ENCODE results near the gene SBF2.
"Not testable (repeated sequence)": the region's sequence is repeated elsewhere in the genome, so short reads cannot be mapped to it uniquely, and the experiment has no call there.

The SBF2 gene

DNA sequence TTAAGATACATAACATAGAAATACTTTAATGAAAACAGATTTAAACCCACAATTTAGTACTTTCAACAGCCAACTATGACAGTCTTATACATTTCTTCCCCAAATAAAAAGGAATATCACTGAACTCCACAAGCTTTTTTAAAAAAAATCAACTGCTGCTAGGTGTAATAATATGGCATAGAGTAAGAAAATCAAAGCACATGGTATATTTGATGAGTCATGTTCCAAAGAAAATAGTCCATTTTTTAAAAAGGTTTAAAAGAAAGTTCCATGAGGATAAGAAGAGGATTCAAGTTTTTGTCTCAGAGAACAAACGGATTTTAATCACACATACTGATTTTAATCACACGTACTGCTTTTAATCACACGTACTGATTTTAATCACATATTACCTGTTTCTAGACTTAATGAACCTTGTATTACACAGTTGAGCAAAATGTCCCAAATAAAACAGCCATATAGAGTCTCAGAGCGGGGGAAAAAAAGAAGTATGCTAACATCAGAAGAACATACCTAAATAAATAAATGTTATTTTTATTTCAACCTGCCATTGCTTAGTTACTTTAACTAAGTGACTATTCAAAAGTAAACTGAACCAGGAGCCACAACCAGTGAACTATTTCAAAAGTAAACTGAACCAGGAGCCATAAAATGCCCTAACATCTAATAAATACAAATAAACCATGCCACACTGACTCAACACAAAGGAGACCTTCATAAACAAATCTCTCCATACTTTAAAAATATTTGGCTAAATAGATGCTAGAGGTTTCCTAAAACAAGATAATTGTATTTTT is 198.4 kb downstream of the SBF2 start:
- Histone ChIP-seq H3K9ac (ENCODE audit: low read length) (no peak overlapping the region), H3K9me3 (ENCODE audit: control insufficient read depth, low read length) (peaks cover 17% of the 10 kb centered on the region), H3K4me3 (ENCODE audit: low read length) (no peak overlapping the region), H3K4me1 (ENCODE audit: control insufficient read depth, insufficient read depth, low read length) (peaks cover 8% of the 10 kb centered on the region), H3K27me3 (replicated peaks; ENCODE audit: control insufficient read depth, insufficient read depth, low read length) (no peaks in the 10 kb centered on the region), H3K36me3 (ENCODE audit: control insufficient read depth, insufficient read depth, low read length, severe bottlenecking) (peaks cover 11% of the 10 kb centered on the region)
- DNase-seq (ENCODE audit: low read depth): no peak

GRCh38 chr11:10092426-10092825 is 201.6 kb downstream of the SBF2 start:
- Histone ChIP-seq H3K4me1 (ENCODE audit: control insufficient read depth, insufficient read depth, low read length) (peaks cover 12% of the 10 kb centered on the region), H3K36me3 (ENCODE audit: control insufficient read depth, insufficient read depth, low read length, severe bottlenecking) (no peaks in the 10 kb centered on the region), H3K4me3 (ENCODE audit: low read length) (no peak overlapping the region), H3K9me3 (ENCODE audit: control insufficient read depth, low read length) (no peaks in the 10 kb centered on the region), H3K9ac (ENCODE audit: low read length) (no peak overlapping the region), H3K27me3 (replicated peaks; ENCODE audit: control insufficient read depth, insufficient read depth, low read length) (no peaks in the 10 kb centered on the region)
- no peak for DNase-seq (ENCODE audit: low read depth)

GRCh38 chr11:10091314-10092045 is 202.5 kb downstream of the SBF2 start:
- H3K9ac ChIP-seq (ENCODE audit: low read length): no peak overlapping the region
- no peaks in the 10 kb centered on the region for H3K36me3 ChIP-seq (ENCODE audit: control insufficient read depth, insufficient read depth, low read length, severe bottlenecking)
- peaks cover 22% of the 10 kb centered on the region for H3K4me1 ChIP-seq (ENCODE audit: control insufficient read depth, insufficient read depth, low read length)
- no peaks in the 10 kb centered on the region for H3K9me3 ChIP-seq (ENCODE audit: control insufficient read depth, low read length)
- H3K27me3 ChIP-seq (replicated peaks; ENCODE audit: control insufficient read depth, insufficient read depth, low read length): no peaks in the 10 kb centered on the region
- DNase-seq (ENCODE audit: low read depth): peak; percentile 14
- peak overlapping the region; percentile 43 for H3K4me3 ChIP-seq (ENCODE audit: low read length)

- not testable (repeated sequence) for H3K27me3 ChIP-seq (replicated peaks; ENCODE audit: control insufficient read depth, insufficient read depth, low read length); DNase-seq (ENCODE audit: low read depth); H3K36me3 ChIP-seq (ENCODE audit: control insufficient read depth, insufficient read depth, low read length, severe bottlenecking); H3K4me3 ChIP-seq (ENCODE audit: low read length)
- peaks cover 27% of the 10 kb centered on the region for H3K4me1 ChIP-seq (ENCODE audit: control insufficient read depth, insufficient read depth, low read length)
- peaks cover 13% of the 10 kb centered on the region for H3K9me3 ChIP-seq (ENCODE audit: control insufficient read depth, low read length)
- H3K9ac ChIP-seq (ENCODE audit: low read length): peak overlapping the region; percentile 69
Observed at GRCh38 chr11:10087923-10088225, 206.1 kb downstream of the SBF2 start.

DNA sequence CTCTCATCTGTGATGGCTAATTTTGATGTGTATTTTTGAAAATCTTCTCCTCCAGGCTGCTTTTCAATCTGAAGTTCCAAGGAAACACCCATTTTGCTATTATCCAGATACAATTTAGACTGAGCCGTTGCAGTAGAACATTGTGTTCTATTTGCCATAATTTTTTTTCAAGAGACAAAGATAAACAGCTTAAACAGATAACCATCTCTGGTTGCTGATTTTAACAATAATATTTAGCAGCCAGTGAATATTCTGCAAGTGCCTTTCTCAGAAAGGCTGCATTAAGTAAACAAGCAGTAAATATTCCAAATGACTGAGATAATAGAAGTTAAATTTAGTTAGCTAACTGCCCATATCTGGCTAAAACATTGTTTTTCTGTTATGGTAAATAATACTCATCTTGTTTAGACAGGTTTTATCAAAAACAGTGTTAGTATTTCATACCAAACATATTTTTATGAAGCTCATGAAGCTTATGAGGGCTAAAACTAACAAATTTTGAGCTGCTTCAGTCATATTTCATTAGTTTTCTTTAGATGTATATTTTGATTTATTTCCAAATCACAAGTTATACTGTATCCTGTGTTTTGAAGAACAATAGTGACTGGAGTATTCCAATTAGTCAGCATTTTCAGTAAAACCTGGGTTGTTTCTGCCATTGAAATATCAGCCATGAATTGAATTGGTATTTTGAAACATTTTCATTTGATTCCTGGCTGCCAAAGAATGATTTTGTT is 206.7 kb downstream of the SBF2 start:
- H3K9ac ChIP-seq (ENCODE audit: low read length): peak overlapping the region; percentile 69
- H3K27me3 ChIP-seq (replicated peaks; ENCODE audit: control insufficient read depth, insufficient read depth, low read length): no peaks in the 10 kb centered on the region
- H3K36me3 ChIP-seq (ENCODE audit: control insufficient read depth, insufficient read depth, low read length, severe bottlenecking): no peaks in the 10 kb centered on the region
- peaks cover 13% of the 10 kb centered on the region for H3K9me3 ChIP-seq (ENCODE audit: control insufficient read depth, low read length)
- DNase-seq (ENCODE audit: low read depth): peak; percentile 48
- peaks cover 27% of the 10 kb centered on the region for H3K4me1 ChIP-seq (ENCODE audit: control insufficient read depth, insufficient read depth, low read length)
- peak overlapping the region; percentile 11 for H3K4me3 ChIP-seq (ENCODE audit: low read length)

GRCh38 chr11:10080138-10080537 is 213.9 kb downstream of the SBF2 start:
- H3K4me3 ChIP-seq (ENCODE audit: low read length): no peak overlapping the region
- no peaks in the 10 kb centered on the region for H3K36me3 ChIP-seq (ENCODE audit: control insufficient read depth, insufficient read depth, low read length, severe bottlenecking)
- H3K9me3 ChIP-seq (ENCODE audit: control insufficient read depth, low read length): peaks cover 33% of the 10 kb centered on the region
- H3K27me3 ChIP-seq (replicated peaks; ENCODE audit: control insufficient read depth, insufficient read depth, low read length): no peaks in the 10 kb centered on the region
- no peak for DNase-seq (ENCODE audit: low read depth)
- no peak overlapping the region for H3K9ac ChIP-seq (ENCODE audit: low read length)
- H3K4me1 ChIP-seq (ENCODE audit: control insufficient read depth, insufficient read depth, low read length): peaks cover 11% of the 10 kb centered on the region

DNA sequence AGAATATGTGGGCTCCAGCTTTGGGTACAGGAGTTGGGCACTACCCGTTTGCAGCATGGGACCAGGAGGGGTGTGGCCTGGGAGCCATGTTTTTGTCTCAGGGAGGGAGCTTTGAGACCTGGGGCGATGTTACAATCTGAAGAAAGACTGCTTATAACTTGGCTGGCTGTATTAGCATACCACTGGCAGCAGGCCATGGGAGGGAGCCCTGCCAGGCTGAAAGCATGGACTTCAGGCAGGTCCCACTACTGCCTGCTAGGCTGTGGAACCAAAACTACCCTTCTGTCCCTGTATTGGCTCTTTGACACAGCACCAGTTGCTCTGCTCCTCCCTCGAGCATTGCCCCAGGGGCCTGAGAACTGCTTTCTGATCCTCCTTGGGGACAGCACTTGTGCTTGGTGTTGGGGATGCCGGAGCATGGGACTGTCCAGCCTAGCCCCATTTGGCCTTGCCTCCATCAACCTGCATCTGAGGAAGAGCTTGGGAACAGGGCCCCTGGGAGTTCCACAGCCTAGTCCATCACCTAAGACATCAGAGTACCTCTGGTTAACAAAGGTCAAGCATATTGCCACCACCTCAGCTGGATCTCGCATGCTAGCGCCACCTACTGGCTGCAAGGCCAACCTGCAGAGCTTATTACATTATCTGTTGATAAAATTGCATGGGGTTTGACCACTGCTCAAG is 217.4 kb downstream of the SBF2 start:
- Histone ChIP-seq H3K27me3 (replicated peaks; ENCODE audit: control insufficient read depth, insufficient read depth, low read length) (no peaks in the 10 kb centered on the region), H3K36me3 (ENCODE audit: control insufficient read depth, insufficient read depth, low read length, severe bottlenecking) (no peaks in the 10 kb centered on the region), H3K9ac (ENCODE audit: low read length) (no peak overlapping the region), H3K4me3 (ENCODE audit: low read length) (peak overlapping the region; percentile 32), H3K9me3 (ENCODE audit: control insufficient read depth, low read length) (peaks cover 16% of the 10 kb centered on the region), H3K4me1 (ENCODE audit: control insufficient read depth, insufficient read depth, low read length) (peaks cover 13% of the 10 kb centered on the region)
- DNase-seq (ENCODE audit: low read depth): peak; percentile 48

GRCh38 chr11:10075141-10075540 is 218.9 kb downstream of the SBF2 start:
- Histone ChIP-seq H3K4me3 (ENCODE audit: low read length) (no peak overlapping the region), H3K36me3 (ENCODE audit: control insufficient read depth, insufficient read depth, low read length, severe bottlenecking) (no peaks in the 10 kb centered on the region), H3K27me3 (replicated peaks; ENCODE audit: control insufficient read depth, insufficient read depth, low read length) (no peaks in the 10 kb centered on the region), H3K9me3 (ENCODE audit: control insufficient read depth, low read length) (peaks cover 10% of the 10 kb centered on the region), H3K4me1 (ENCODE audit: control insufficient read depth, insufficient read depth, low read length) (peaks cover 13% of the 10 kb centered on the region), H3K9ac (ENCODE audit: low read length) (no peak overlapping the region)
- no peak for DNase-seq (ENCODE audit: low read depth)

DNA sequence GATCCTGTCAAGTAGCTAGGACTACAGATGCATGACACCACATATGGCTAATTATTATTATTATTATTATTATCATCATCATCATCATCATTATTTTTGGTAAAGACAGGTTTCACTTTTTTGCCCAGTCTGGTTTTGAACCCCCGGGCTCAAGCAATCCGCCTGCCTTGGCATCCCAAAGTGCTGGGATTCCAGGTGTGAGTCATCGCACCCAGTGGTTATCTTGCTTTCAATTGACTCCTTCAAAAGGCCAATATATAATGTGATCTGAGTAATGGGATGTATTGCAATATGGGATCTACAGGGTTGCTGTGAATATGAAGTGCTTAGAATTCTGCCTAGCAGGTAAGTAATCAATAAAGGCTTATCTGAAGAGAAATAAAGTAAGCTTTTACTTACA is 221.2 kb downstream of the SBF2 start:
- Histone ChIP-seq H3K4me1 (ENCODE audit: control insufficient read depth, insufficient read depth, low read length) (peaks cover 13% of the 10 kb centered on the region), H3K9ac (ENCODE audit: low read length) (no peak overlapping the region), H3K27me3 (replicated peaks; ENCODE audit: control insufficient read depth, insufficient read depth, low read length) (no peaks in the 10 kb centered on the region), H3K36me3 (ENCODE audit: control insufficient read depth, insufficient read depth, low read length, severe bottlenecking) (no peaks in the 10 kb centered on the region), H3K9me3 (ENCODE audit: control insufficient read depth, low read length) (no peaks in the 10 kb centered on the region), H3K4me3 (ENCODE audit: low read length) (no peak overlapping the region)
- DNase-seq (ENCODE audit: low read depth): no peak

GRCh38 chr11:10072142-10072541 is 221.9 kb downstream of the SBF2 start:
- H3K36me3 ChIP-seq (ENCODE audit: control insufficient read depth, insufficient read depth, low read length, severe bottlenecking): no peaks in the 10 kb centered on the region
- H3K4me1 ChIP-seq (ENCODE audit: control insufficient read depth, insufficient read depth, low read length): peaks cover 13% of the 10 kb centered on the region
- peak; percentile 64 for DNase-seq (ENCODE audit: low read depth)

More at GRCh38 chr11:10072142-10072541, 221.9 kb downstream of the SBF2 start:
- H3K9ac ChIP-seq (ENCODE audit: low read length): no peak overlapping the region
- H3K9me3 ChIP-seq (ENCODE audit: control insufficient read depth, low read length): no peaks in the 10 kb centered on the region
- H3K27me3 ChIP-seq (replicated peaks; ENCODE audit: control insufficient read depth, insufficient read depth, low read length): no peaks in the 10 kb centered on the region
- no peak overlapping the region for H3K4me3 ChIP-seq (ENCODE audit: low read length)

Measured in adipocyte (in vitro differentiated cells).